GM12873 (cell line): ENCODE measurements around the gene ALKBH5.

Experiments
- TF ChIP-seq, protein P1 (sequence below): IDR thresholded peaks from 2 replicates; pipeline ENCODE4 v1.5.1; 2012; ENCODE audit warnings: low read depth, mild to moderate bottlenecking, moderate library complexity, low read length, control low read depth; ENCODE audit not compliant: insufficient read depth; ENCODE audit errors: missing control alignments

ALKBH5 gene

DNA sequence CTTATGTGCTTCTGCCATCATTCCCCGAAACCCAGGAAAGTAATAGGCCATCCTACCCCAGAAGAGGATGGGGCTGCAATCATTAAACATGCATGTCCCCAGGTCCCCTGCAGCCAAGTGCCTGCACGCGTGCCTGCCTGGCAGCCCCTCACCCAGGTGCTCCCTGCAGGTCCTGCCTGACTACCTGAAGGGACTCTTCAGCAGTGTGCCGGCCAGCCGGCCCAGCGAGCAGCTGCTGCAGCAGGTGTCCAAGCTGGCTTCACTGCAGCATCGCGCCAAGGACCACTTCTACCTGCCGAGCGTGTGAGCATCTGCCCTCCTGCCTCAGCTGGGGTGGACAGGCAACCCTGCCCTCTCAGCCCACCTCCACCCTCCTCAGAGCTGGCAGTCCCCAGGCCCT, 16.2 kb upstream of the ALKBH5 start:
- TF ChIP-seq, protein P1, sequence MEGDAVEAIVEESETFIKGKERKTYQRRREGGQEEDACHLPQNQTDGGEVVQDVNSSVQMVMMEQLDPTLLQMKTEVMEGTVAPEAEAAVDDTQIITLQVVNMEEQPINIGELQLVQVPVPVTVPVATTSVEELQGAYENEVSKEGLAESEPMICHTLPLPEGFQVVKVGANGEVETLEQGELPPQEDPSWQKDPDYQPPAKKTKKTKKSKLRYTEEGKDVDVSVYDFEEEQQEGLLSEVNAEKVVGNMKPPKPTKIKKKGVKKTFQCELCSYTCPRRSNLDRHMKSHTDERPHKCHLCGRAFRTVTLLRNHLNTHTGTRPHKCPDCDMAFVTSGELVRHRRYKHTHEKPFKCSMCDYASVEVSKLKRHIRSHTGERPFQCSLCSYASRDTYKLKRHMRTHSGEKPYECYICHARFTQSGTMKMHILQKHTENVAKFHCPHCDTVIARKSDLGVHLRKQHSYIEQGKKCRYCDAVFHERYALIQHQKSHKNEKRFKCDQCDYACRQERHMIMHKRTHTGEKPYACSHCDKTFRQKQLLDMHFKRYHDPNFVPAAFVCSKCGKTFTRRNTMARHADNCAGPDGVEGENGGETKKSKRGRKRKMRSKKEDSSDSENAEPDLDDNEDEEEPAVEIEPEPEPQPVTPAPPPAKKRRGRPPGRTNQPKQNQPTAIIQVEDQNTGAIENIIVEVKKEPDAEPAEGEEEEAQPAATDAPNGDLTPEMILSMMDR = no peak

DNA sequence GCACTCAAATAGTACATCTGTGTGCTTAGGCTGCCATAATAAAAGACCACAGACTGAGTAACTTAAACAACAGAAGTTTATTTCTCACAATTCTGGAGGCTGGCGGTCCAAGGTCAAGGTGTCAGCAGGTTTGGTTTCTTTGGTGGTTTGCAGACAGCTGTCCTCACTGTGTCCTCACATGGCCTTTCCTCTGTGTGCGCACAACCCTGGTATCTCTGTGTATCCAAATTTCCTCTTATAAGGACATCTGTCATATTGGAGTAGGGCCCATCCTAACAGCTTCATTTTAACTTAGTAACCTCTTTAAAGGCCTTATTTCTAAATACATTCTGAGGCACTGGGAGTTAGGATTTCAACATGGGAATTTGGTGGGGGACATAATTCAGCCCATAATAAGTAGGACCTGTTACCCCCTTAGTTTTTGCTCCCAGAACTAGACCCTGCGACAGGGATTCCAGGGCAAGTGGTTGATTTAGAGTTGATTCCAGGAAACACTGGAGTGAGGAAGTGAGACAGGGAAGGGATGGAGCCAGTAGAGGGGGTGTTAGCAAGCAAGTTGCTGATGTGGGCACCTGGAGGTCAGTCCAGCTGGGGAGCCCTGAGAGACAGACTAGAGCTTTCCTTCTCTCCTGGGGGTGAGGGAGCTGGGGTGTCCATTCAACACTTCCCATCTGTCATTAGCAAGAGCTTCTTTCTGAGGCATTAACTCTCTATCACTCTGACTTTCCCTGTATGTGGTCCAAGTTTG, 10.9 kb upstream of the ALKBH5 start:
- TF ChIP-seq, protein P1 = no peak

DNA sequence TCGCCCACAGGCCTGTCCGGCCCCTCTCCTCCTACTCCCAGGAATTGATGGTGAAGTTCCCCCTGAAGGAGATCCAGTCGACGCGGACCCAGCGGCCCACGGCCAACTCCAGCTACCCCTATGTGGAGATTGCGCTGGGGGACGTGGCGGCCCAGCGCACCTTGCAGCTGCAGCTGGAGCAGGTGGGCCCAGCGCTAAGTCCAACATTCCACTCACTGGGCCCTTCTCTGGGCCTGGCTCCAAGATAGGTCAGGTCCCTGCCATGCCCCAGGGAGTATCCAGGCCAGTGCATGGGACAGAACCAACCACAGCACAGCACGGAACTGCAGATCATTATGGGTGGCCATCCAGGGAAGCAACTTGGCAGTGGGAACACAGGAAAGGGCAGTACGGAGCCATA, 9.9 kb upstream of the ALKBH5 start:
- TF ChIP-seq, protein P1 = no peak

DNA sequence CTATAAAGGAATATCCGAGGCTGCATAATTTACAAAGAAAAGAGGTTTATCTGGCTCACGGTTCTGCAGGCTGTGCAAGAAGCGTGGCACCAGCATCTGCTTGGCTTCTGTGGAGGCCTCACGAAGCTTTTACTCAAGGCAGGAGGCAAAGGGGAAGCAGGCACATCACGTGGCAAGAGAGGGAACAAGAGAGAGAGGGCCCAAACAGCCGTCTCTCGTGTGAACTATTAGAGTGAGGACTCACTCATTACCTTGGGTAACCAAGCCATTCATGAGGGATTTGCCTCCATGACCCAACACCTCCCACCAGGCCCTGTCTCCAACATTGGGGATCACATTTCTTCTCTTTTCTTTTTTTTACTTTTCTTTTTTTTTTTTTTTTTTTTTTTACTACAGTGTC, 7.5 kb upstream of the ALKBH5 start:
- TF ChIP-seq, protein P1 = no peak

DNA sequence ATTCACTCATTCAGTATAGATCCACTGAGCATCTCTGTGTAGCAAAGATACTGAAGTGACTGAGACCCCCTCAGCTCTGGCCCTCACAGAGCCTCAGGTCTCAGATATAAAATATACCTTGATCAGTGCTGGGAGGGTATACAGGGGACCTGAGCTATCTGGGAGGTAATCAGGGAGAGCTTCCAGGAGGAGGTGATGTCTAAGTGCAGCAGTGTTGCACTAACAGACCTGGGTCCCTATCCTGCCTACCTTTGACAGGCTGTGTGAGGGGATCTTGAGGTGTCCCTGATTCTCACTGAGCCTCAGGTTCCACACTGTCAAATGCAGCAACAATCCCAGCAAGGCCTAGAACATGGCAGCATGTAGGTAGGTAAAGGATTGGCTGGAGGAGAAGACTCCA, 6.5 kb upstream of the ALKBH5 start:
- TF ChIP-seq, protein P1 = no peak

DNA sequence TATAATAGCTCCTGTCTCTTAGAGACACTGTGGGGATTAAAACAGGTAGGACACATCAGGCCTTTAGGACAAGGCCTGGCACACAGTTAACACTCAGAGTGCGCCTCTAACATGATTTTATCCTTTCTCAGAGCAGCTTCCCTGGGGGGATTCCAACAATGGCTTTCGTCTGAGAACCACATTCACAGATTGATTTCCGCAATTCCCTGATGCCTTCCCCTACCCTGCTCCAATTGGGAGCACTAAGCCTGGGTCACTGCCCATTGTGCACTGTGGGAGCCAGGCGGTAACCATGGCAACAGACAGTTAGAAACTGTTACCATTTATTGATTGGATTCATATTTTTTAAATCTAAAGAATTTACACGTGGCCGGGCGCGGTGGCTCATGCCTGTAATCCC, 5.9 kb upstream of the ALKBH5 start:
- TF ChIP-seq, protein P1 = no peak

DNA sequence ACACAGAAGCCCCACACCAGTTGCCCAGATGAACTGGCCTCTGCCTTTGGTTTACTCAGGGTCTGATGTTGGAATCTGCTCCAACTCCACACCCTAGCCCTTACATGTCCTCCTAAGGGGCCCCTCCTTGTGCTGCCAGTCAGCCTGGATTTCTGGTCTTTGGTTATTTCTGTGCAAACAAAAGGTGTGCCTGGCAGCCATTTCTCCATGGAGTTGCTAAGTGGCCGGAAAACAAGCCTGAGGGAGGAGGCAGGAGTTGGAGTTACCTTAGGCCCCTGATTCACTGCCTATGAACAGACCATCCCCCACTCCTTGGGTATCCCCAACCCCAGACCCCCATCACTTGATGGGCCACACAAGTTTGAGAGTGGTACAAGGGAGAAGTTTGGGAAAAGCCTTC, 4.4 kb upstream of the ALKBH5 start:
- TF ChIP-seq, protein P1 = no peak
